ENCODE measurements around the gene CHSY1.
"Not testable (repeated sequence)": the region's sequence is repeated elsewhere in the genome, so short reads cannot be mapped to it uniquely, and the experiment has no call there.

Gene CHSY1

GRCh38 chr15:101138086-101138660, 113.7 kb downstream of the CHSY1 start:
- DNase-seq (ENCODE audit: low read depth in 4 of 4, low spot score in 1 of 4): no peak

GRCh38 chr15:101137312-101137940, 114.4 kb downstream of the CHSY1 start:
- DNase-seq (ENCODE audit: low read depth in 4 of 4, low spot score in 1 of 4): no peak

- DNase-seq (ENCODE audit: low read depth in 4 of 4, low spot score in 1 of 4): no peak
These were observed 115.2 kb downstream of the CHSY1 start for GRCh38 chr15:101136381-101137268.

GRCh38 chr15:101135532-101136166, 116.2 kb downstream of the CHSY1 start:
- DNase-seq (ENCODE audit: low read depth in 4 of 4, low spot score in 1 of 4): no peak

- DNase-seq (ENCODE audit: low read depth in 4 of 4, low spot score in 1 of 4): no peak
These were observed 117.1 kb downstream of the CHSY1 start for GRCh38 chr15:101134780-101135179.

GRCh38 chr15:101133751-101134261, 118.0 kb downstream of the CHSY1 start:
- DNase-seq (ENCODE audit: low read depth in 4 of 4, low spot score in 1 of 4): no peak

GRCh38 chr15:101133181-101133460, 118.7 kb downstream of the CHSY1 start:
- DNase-seq (ENCODE audit: low read depth in 4 of 4, low spot score in 1 of 4): no peak

- no peak for DNase-seq (ENCODE audit: low read depth in 4 of 4, low spot score in 1 of 4)
These were observed 119.3 kb downstream of the CHSY1 start for GRCh38 chr15:101132390-101133180.

GRCh38 chr15:101131489-101132389, 120.1 kb downstream of the CHSY1 start:
- no peak for DNase-seq (ENCODE audit: low read depth in 4 of 4, low spot score in 1 of 4)

GRCh38 chr15:101129851-101130380, 121.9 kb downstream of the CHSY1 start:
- DNase-seq (ENCODE audit: low read depth in 4 of 4, low spot score in 1 of 4): no peak

- DNase-seq (ENCODE audit: low read depth in 4 of 4, low spot score in 1 of 4): no peak
These were observed 123.4 kb downstream of the CHSY1 start for GRCh38 chr15:101128221-101129015.

GRCh38 chr15:101127506-101128076, 124.3 kb downstream of the CHSY1 start:
- peak in 2 of 4 experiments; percentile 10 to 19 for DNase-seq (ENCODE audit: low read depth in 4 of 4, low spot score in 1 of 4)

GRCh38 chr15:101126618-101127505, 125.0 kb downstream of the CHSY1 start:
- DNase-seq (ENCODE audit: low read depth in 4 of 4, low spot score in 1 of 4): peak in 1 of 4 experiments; percentile 9

- DNase-seq (ENCODE audit: low read depth in 4 of 4, low spot score in 1 of 4): not testable (repeated sequence)
These were observed 125.9 kb downstream of the CHSY1 start for GRCh38 chr15:101125881-101126428.
